GM18870 (cell line): ENCODE measurements around the gene SORCS3.
"Not testable (repeated sequence)": the region's sequence is repeated elsewhere in the genome, so short reads cannot be mapped to it uniquely, and the experiment has no call there.

Experiments used
- ATAC-seq: cut with Tn5 transposase; IDR thresholded peaks from one replicate; pipeline ENCODE4 v1.9.1; 2021; ENCODE audit warnings: moderate library complexity; ENCODE audit not compliant: unreplicated experiment

SORCS3 gene

DNA sequence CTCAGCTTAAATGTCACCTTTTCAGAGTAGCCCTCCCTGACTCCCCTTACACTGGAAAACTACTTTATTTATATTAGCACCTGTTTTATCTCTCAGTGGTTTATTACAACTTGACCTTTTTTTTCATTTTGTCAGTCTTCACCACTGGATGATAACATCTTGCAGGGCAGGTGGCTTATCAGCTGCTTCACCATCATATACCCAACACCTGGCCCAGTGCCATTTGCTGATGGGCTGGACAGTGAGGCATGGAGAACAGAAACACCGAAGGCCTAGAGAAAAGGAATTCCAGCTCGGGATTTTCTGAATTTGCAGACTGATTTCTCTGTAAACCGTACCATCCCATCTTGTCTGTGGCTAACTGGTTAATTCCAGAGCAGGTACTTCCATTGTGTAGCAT lies 48.5 kb downstream of the SORCS3 start:
- ATAC-seq = no peak

GRCh38 chr10:104690101-104690500 lies 49.0 kb downstream of the SORCS3 start:
- ATAC-seq = no peak

DNA sequence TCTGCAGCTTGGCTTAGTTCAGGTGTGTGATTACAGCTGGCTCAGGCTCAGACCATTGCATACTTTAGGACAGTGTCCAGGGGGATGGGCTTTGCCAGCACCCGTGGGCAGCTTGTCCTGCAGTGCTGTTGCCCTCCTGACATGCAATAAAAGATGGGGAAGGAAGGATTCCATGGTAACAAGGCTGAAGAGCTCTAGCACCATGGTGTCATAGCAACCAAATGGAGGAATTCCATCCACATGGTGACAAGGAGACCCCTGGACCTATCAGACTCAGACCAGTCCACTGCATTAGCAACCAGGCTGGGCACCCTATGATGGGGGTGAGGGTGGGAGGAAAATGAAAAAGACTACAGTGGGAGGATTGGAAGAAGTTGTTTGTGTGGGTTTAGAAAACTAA lies 49.9 kb downstream of the SORCS3 start:
- no peak for ATAC-seq

GRCh38 chr10:104694074-104694473 lies 53.0 kb downstream of the SORCS3 start:
- ATAC-seq = no peak

DNA sequence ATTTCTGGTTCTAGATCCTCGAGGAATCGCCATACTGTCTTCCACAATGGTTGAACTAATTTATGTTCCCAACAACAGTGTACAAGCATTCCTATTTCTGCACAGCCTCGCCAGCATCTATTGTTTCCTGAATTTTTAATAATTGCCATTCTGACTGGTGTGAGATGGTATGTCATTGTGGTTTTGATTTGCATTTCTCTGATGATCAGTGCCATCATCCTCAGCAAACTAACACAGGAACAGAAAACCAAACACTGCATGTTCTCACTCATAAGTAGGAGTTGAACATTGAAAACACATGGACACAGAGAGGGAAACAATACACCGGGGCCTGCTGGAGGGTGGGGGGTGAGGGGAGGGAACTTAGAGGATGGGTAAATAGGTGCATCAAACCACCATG lies 62.2 kb downstream of the SORCS3 start:
- ATAC-seq = not testable (repeated sequence)

- no peak for ATAC-seq
Observed at GRCh38 chr10:104706886-104707285, 65.8 kb downstream of the SORCS3 start.

DNA sequence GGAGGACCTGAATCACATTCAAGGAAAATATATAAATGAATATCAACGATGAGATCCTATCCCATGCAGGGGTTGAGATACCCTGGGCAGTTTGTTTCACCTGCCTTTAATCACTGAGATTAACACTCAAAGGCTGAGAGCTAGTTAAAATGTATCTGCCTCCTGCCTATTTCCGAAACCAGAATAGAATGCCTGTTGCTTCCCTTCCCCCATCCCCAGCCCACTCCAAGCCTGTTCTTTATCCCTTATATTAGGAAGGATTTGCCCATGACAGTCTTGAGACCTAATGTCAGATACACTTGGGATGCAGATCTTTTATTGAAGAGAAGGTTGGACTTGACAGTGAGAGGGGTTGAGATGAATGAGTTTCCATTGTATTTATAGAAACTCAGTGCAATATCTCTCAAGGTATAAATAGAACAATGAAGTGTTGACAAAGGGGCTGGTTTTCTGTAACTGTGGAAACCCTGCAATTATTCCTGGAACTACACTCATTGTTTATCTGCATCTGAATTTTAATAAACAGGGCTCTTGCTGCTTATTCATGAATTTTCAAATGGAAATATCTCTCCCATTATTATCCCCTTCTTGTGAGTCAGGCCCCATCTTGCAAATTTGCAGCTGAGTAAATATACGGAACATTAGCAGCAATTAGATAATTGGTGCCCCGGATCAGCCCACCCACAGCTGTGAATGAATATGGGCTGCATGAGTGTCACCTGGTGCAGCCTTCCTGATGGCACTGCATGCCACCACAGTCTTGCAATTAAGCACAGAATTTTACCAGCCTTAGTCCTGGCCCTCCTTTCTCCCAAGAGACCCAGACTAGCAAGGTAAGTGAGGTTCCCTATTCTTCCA lies 66.7 kb downstream of the SORCS3 start:
- ATAC-seq = no peak

GRCh38 chr10:104711302-104711721 lies 70.2 kb downstream of the SORCS3 start:
- no peak for ATAC-seq

GRCh38 chr10:104730593-104730992 lies 89.5 kb downstream of the SORCS3 start:
- not testable (repeated sequence) for ATAC-seq

GRCh38 chr10:104731192-104731591 lies 90.1 kb downstream of the SORCS3 start:
- no peak for ATAC-seq

- ATAC-seq = no peak
Observed at GRCh38 chr10:104732222-104732621, 91.1 kb downstream of the SORCS3 start.

DNA sequence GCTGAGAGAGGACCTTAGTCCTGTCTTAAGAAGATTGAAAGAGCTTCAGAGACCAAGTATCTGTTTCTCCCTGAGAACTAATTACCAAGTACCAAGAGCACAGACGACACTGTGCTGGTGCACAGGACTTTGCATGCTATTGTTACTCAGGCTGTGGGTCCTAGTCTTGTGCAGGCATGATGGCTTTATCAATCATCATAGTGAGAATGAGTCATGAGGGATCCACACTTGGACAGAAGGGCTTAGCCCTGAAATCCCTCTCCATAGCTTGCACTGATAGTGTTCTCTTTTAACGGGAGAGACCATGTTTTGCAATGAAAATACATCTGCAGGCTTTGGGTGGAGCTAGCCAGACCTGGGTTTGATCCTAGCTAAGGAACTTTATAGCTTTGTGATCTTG lies 93.3 kb downstream of the SORCS3 start:
- ATAC-seq = no peak

- no peak for ATAC-seq
Observed at GRCh38 chr10:104735036-104735756, 94.1 kb downstream of the SORCS3 start.

DNA sequence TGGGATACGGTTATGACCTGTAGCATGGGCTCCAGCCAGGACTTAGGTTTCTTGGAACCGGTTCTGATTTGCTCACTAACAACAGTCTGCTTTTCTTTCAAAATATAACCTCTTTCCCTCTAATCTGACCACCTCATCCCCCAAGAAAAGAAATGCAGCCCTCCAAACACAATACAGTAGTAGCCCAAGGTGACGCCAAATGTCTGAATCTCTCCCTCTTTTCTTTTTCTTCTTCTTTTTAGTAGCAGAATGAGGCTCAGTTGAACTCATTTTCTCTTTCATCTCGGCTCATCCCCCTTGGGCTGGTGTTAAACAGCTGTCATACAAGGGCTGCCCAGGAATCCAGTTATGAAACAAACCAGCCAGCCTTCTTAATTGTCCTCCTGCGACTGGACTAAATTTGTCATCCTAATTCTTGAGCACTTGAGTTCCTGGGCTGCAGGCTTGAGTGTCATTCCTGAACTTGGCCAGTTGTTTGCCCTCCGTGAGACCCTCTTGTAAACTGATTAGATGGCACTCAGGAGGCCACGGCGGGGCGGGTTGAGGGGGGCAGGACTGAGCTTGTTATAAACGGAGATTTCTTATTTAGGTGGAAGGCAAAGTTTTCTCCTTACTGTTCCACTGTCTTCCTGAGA lies 94.8 kb downstream of the SORCS3 start:
- no peak for ATAC-seq

DNA sequence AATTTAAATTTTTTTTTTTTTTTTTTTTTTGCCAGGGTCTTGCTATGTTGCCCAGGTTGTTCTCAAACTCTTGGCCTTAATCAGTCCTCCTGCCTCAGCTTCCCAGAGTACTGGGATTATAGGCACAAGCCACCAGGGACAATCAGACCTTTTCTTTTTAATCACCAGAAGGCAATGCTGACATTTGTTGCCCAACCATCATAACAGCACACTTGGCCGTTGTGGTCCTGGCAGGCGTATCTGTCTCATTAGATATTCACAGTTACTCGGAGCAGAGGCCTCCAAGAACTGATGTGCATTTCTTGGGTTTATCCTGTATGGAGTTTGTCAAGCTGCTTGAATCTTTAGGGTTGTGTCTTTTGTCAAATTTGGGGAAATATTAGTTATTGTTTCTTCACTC lies 100.0 kb downstream of the SORCS3 start:
- ATAC-seq = no peak

DNA sequence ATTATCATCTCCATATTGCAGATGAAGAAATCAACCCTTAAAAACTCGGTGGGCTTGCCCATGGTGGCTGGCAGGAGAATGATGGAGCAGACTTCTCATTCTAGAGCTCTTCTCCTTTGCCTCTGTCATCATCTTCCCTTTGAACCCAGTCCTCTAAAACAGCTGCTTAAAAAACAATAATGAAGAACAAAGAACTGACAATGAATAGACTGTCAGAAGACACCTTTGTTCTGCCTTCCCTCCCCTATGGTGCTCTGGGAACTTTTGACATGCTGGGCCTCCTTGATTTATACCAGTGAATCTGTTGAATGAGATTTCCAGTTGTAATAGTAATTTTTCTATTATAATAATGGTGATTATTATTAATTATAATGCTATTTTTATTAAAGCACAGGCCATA lies 103.0 kb downstream of the SORCS3 start:
- no peak for ATAC-seq

DNA sequence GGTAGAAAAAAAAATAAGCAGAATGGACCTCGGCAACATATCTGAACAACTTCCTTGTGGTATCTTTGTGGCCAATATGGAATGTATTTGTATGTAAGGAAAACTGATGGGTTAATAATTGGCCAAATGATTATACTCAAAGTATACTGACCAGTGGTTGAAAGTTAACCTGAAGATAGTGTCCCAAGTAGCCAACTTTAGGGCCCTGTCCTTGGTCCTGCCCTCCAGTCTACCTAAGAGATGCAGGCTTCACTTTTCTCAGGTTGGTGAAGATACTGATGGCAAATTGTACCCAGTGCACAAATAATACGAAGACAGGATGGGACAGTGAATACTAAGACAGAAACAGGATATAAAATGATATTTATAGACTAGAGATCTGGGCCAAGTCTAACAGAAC lies 109.2 kb downstream of the SORCS3 start:
- ATAC-seq = no peak

DNA sequence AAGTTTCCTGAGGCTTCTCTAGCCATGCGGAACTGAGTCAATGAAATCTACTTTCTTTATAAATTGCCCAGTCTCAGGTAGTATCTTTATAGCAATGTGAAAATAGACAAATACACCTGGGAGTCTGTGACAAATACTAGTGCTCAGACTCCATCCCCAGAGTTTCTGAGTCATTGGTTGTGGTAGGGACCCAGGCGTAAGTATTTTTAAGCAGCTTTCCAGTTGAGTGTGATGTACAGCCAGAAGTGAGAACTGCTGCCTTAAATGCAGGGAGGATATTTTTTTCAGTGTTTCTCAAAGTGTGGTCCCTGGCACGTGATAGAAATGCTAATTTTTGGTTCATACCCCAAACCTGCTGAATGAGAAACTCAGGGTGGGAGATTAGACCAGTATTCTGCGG lies 121.7 kb downstream of the SORCS3 start:
- no peak for ATAC-seq

GRCh38 chr10:104766341-104766740 lies 125.3 kb downstream of the SORCS3 start:
- no peak for ATAC-seq

DNA sequence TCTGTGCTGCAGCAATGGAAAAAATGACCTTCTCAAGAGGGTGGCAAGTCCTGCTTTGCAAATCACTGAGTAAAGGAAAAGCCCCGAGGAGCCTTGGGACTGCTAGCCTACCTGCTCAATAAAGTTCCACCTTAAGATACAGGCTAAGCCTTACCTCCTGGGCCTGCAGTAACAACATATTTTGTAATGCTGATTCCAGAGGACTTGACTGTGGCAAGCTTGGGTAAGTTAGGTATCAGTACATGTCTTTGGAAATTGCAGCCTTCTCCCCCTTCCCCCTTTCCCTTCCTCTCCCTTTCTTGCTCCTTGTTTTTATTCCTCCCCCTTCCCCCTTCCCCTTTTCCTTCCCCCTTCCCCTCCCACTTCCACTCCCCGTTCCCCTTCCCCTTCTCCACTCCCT lies 126.2 kb downstream of the SORCS3 start:
- ATAC-seq = no peak

DNA sequence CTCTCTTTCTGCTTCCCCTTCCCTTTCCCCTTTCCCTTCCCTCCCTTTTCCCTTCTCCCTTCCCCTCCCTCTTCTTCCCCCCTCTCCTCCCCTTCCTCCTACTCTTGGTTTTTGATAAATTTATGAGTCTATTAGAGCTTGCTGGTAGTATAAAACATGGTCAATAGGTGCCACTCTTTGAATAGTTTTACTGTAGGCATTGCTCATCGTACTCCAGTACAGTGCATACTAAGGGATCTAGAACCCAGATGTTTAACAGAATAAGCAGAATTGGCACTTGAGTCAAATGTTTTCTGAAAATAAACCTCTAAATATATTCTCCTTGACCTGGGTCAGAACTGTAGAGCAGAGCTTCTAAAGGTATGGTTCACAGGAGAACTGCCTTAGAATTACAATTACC lies 126.7 kb downstream of the SORCS3 start:
- ATAC-seq = no peak

DNA sequence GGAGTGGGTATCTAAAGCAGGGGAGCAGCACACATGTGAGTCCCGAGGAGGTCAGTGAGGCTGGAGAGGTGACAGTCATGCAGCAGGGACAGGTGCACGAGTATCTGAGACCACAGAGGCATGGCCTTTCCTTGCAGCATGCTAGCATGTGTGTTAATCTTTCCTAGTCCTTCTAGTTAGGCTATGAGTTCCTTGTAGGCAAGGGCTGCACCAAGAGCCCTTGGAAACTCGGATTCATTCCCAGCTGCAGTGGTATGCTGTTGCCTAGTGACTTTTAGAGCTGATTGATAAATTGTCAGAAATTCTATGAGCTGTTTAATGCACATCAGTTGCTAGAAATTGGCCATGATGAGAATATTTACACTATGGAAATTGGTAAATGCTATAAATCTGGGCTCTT lies 132.0 kb downstream of the SORCS3 start:
- ATAC-seq = no peak
